Lower leg skin (tissue), 4 donors: ENCODE data around the gene GSG1L. TPM values are rescaled to one million over a fixed set of nuclear protein-coding genes. Genes with fewer than 3 reads are reported as not detected.

Source experiments
- DNase-seq, 2 donors: peaks; one replicate each; pipeline ENCODE4 v3.0.0-alpha.2; 2019; ENCODE audit warnings: low spot score in 2 of 2
- H3K4me3 ChIP-seq: fragments of 200-600 bp; sonication (generic); 2 replicates; pipeline ENCODE4 v1.5.1; 2017; ENCODE audit warnings: mild to moderate bottlenecking, low read depth; ENCODE audit not compliant: poor library complexity, severe bottlenecking
- POLR2A ChIP-seq, 2 donors: fragments of 450-650 bp; IDR thresholded peaks; one replicate each; pipeline ENCODE4 v1.6.1; 2016 to 2017; ENCODE audit warnings: antibody characterized with exemption in 2 of 2, mild to moderate bottlenecking in 1 of 2, moderate library complexity in 1 of 2
- WGBS, 2 donors: methylation state at CpG; one replicate each; pipeline ENCODE4 v1.1.5; 2018; 5-methylcytosine and 5-hydroxymethylcytosine counted together
- intact Hi-C: fragments of 100-400 bp; cut with DNase I; formaldehyde crosslinking; loops from one replicate; pipeline ENCODE4 v1.15.0; 2023; ENCODE audit warnings: low total_unique reads
- total RNA-seq, 4 donors: library from RNA; depleted of rRNA; stranded (reverse); fragments of >200 nt; gene quantifications; one replicate each; pipeline ENCODE4 v1.1.0, GENCODE V29; 2016
- TF ChIP-seq, protein P1 (sequence below), 3 donors: fragments of 450-650 bp; IDR thresholded peaks; one replicate each; pipeline ENCODE4 v1.5.1; 2016; ENCODE audit warnings: antibody characterized with exemption in 3 of 3, mild to moderate bottlenecking in 3 of 3, moderate library complexity in 2 of 3

The GSG1L gene
- total RNA-seq, 4 donors from 2014 or later, result 0.49 to 1.1 (median 0.59) TPM; not detected in 1

DNA sequence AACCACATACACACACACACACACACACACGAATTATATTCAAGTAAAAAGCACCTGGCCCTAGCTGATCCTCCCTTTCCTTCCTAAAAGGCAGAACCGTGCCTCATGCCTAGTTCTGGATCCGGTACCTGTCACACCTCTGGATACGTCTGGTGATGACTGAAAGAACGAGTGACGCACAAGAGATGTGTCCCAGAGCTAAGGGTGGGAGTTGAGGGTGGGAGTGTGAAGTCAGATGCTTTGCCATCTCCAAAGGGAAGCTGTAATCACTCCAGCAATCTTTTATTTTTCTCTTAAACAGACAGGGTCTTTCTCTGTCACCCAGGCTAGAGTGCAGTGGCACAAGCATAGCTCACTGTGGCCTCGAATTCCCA is 26.5 kb upstream of the GSG1L start:
- WGBS, 2 donors, result 77 to 82% methylated on average over 7 of the region's 7 CpGs
- intact Hi-C loops, result no loop called here
- no peak for DNase-seq
- TF ChIP-seq, protein P1, sequence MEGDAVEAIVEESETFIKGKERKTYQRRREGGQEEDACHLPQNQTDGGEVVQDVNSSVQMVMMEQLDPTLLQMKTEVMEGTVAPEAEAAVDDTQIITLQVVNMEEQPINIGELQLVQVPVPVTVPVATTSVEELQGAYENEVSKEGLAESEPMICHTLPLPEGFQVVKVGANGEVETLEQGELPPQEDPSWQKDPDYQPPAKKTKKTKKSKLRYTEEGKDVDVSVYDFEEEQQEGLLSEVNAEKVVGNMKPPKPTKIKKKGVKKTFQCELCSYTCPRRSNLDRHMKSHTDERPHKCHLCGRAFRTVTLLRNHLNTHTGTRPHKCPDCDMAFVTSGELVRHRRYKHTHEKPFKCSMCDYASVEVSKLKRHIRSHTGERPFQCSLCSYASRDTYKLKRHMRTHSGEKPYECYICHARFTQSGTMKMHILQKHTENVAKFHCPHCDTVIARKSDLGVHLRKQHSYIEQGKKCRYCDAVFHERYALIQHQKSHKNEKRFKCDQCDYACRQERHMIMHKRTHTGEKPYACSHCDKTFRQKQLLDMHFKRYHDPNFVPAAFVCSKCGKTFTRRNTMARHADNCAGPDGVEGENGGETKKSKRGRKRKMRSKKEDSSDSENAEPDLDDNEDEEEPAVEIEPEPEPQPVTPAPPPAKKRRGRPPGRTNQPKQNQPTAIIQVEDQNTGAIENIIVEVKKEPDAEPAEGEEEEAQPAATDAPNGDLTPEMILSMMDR (IDR thresholded peaks at IDR 0.05), result no peak
- no peak for TF ChIP-seq POLR2A (IDR thresholded peaks at IDR 0.05)
- H3K4me3 ChIP-seq, result no peak overlapping the region

DNA sequence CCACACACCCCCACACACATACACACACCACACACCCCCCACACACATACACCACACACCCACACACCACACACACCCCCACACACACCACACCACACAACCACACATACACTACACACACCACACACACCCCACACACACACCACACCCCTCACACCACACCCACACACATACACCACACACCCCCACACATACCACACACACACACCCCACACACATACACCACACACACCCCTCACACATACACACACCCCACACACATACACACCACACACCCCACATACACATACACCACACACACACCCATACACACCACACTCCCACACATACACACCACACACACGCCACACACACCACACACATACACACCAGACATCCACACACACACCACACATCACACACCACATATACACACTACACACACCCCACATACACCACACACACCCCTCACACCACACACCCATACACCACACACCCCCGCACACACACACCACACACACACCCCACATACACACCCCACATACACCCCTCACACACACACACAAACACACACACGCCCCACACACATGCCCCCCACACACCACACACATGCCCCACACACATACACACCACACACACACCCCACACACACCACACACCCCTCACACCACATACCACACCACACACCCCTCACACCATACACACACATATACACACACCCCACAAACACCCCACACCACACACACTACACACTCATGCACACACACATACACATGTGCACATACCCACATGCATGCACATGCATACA is 25.9 kb upstream of the GSG1L start:
- 88 to 96% methylated on average over 3 of the region's 3 CpGs for WGBS, 2 donors
- no peak overlapping the region for H3K4me3 ChIP-seq
- no peak for DNase-seq
- TF ChIP-seq POLR2A (IDR thresholded peaks at IDR 0.05), result no peak
- TF ChIP-seq, protein P1 (IDR thresholded peaks at IDR 0.05), result no peak
- intact Hi-C loops, result no loop called here

DNA sequence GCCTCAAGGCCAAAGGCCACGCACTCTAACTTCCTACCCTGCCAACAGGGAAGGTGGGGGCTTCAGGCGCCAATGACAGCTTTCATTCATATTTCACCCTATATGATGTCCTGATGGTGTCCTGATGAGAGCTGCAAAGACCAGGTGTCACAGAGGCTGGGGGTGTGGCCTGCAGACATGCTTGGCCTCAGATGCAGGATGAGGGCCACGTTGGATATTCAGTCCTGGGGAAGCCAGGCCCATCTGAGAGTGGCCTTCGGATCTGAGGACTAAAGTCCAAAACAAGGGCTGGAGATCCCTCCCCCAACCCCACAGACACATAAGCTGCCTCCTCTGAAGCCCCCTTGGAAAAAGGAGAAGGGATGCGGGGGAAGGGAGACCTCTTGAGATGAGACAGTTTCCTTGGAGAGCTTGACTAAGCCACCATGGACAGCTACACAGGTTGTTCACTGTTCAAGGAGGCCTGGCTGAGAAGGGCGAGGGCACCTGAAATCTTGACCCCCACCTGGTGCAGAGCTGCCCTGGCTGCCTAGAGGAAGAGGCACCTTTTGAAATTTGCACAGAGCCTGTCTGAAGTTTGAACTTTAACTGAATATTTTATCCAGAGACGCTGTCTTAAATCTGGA is 24.3 kb upstream of the GSG1L start:
- no peak for TF ChIP-seq POLR2A (IDR thresholded peaks at IDR 0.05)
- TF ChIP-seq, protein P1 (IDR thresholded peaks at IDR 0.05), result no peak
- WGBS, 2 donors, result 83 to 87% methylated on average over 7 of the region's 7 CpGs
- DNase-seq, result no peak
- intact Hi-C loops, result no loop called here
- no peak overlapping the region for H3K4me3 ChIP-seq

DNA sequence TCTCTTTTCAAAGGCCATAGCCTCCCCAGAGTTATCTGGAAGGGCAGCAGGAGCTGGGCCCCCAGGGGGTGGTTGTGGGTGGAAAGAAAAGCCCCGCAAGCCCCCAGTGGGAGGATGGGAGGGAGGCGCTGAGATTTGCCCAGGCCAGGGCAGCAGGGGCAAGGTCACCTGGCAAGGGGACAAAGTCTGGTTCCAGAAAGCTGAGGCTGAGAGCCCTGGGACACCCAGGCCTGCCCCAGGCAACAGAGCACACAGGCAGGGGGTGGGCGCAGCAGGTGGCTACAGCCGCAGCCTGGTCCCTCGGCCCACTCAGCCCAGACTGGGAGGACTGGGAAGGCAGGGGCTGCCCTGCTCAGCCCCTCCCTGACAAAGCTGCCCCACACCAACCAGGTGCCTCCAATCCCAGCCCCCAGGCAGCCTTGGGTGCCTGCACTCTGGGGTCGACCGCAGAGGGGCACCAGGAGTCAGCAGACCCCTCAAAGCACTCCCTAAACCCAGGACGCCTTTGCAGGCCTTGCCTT is 23.7 kb upstream of the GSG1L start:
- no peak for DNase-seq
- no peak overlapping the region for H3K4me3 ChIP-seq
- intact Hi-C loops, result no loop called here
- 85 to 90% methylated on average over 7 to 8 of the region's 8 CpGs for WGBS, 2 donors
- TF ChIP-seq, protein P1 (IDR thresholded peaks at IDR 0.05), result no peak
- TF ChIP-seq POLR2A (IDR thresholded peaks at IDR 0.05), result no peak

DNA sequence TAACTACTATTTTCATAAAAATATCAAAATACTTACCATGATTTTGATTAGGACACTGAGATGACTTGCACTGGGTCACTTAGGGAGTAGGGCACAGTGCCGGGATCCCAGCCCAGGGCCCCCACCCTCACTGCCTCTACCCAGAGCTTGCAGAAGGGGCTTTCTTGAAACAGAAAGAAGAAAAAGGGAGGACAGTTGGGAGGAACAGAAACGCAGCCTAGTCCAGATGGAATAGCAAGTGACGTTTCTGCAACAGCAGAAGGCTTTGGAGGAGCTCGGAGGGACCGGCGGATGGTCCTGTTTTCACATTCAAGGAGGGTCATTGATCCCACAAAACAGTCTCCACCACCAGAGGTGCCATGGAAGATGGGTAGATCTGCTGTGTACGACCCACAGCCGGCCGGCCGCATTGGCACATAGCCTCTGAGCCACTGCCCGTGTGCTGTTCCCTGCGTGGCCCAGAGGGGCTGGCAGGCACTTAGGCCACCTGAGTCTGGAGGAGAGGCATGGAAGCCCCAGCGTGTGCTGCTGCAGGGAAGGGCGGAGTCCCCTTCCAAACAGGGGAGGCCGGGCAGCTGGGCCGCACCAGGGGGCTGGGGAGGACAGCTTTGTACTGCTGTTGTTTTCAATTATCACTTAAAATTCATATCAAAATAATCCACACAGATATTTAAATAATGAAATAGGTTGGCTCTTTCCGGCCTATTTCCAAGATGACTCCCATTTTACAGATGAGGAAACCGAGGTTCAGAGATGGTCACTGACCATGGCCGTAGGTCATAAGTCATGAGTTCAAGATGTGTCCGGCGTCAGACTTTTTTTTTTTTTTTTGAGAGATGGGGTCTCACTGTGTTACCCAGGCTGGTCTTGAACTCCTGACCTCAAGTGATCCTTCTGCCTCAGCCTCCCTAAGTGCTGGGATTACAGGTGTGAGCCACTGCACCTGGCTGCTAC is 22.9 kb upstream of the GSG1L start:
- DNase-seq, result no peak
- intact Hi-C loops, result no loop called here
- no peak for TF ChIP-seq POLR2A (IDR thresholded peaks at IDR 0.05)
- TF ChIP-seq, protein P1 (IDR thresholded peaks at IDR 0.05), result no peak
- WGBS, 2 donors, result 80% methylated on average over 21 of the region's 21 CpGs
- H3K4me3 ChIP-seq, result no peak overlapping the region
